Gastroesophageal sphincter (tissue), 4 donors: ENCODE results near the gene AMPD2. TPM values are rescaled to one million over a fixed set of nuclear protein-coding genes. Genes with fewer than 3 reads are reported as not detected.

Source experiments
- ATAC-seq: fragments of 150-250 bp; one replicate; pipeline ENCODE4 v1.9.1; 2016; ENCODE audit warnings: mild to moderate bottlenecking, moderate library complexity
- H3K27ac ChIP-seq, 4 donors: fragments of 200-600 bp; sonication (generic) in 3 of 4; 1 replicate in 3 of 4; 2 replicates in 1 of 4; pipeline ENCODE4 v1.5.1; 2016 to 2019
- H3K27me3 ChIP-seq: fragments of 200-600 bp; sonication (generic); one replicate; pipeline ENCODE4 v1.5.1; 2019
- H3K36me3 ChIP-seq, 2 donors: fragments of 200-600 bp; sonication (generic); one replicate each; pipeline ENCODE4 v1.5.1; 2019; ENCODE audit warnings: control low read depth in 1 of 2
- H3K4me1 ChIP-seq, 3 donors: fragments of 200-600 bp; sonication (generic); 1 replicate in 2 of 3; 2 replicates in 1 of 3; pipeline ENCODE4 v1.5.1; 2016 to 2019; ENCODE audit warnings: control low read depth in 2 of 3
- H3K4me3 ChIP-seq, 2 donors: fragments of 200-600 bp; sonication (generic); one replicate each; pipeline ENCODE4 v1.5.1; 2019; ENCODE audit warnings: mild to moderate bottlenecking in 1 of 2, moderate library complexity in 1 of 2
- H3K9me3 ChIP-seq, 3 donors: fragments of 200-600 bp; sonication (generic); one replicate each; pipeline ENCODE4 v1.5.1; 2017 to 2019; ENCODE audit warnings: control low read depth in 2 of 3
- EP300 ChIP-seq: sonication (generic); formaldehyde crosslinking; IDR thresholded peaks from one replicate; pipeline ENCODE4 v1.6.1; 2017; ENCODE audit warnings: antibody characterized with exemption, mild to moderate bottlenecking
- POLR2A ChIP-seq, 2 donors: fragments of 450-650 bp; IDR thresholded peaks; one replicate each; pipeline ENCODE4 v1.6.1; 2017; ENCODE audit warnings: antibody characterized with exemption in 2 of 2, mild to moderate bottlenecking in 2 of 2, moderate library complexity in 1 of 2
- POLR2AphosphoS5 ChIP-seq: sonication (generic); formaldehyde crosslinking; IDR thresholded peaks from one replicate; pipeline ENCODE4 v1.6.1; 2017; ENCODE audit warnings: antibody characterized with exemption
- WGBS, 2 donors: methylation state at CpG; one replicate each; pipeline ENCODE4 v1.1.5; 2018; ENCODE audit warnings: low coverage in 1 of 2; 5-methylcytosine and 5-hydroxymethylcytosine counted together
- total RNA-seq, 4 donors: library from RNA; depleted of rRNA; stranded (reverse); fragments of >200 nt; gene quantifications; one replicate each; pipeline ENCODE4 v1.1.0, GENCODE V29; 2016
- TF ChIP-seq, protein P1 (sequence below), 4 experiments: fragments of 200-600 bp in 2 of 4; fragments of 450-650 bp in 2 of 4; sonication (generic) in 1 of 4; IDR thresholded peaks; one replicate each; pipeline ENCODE4 v1.5.1; 2017 to 2019; ENCODE audit warnings: antibody characterized with exemption in 4 of 4, mild to moderate bottlenecking in 2 of 4, moderate library complexity in 2 of 4

AMPD2 gene
- total RNA-seq, 4 donors from 2014 or later: 28.9 to 38.0 (median 35.6) TPM

DNA sequence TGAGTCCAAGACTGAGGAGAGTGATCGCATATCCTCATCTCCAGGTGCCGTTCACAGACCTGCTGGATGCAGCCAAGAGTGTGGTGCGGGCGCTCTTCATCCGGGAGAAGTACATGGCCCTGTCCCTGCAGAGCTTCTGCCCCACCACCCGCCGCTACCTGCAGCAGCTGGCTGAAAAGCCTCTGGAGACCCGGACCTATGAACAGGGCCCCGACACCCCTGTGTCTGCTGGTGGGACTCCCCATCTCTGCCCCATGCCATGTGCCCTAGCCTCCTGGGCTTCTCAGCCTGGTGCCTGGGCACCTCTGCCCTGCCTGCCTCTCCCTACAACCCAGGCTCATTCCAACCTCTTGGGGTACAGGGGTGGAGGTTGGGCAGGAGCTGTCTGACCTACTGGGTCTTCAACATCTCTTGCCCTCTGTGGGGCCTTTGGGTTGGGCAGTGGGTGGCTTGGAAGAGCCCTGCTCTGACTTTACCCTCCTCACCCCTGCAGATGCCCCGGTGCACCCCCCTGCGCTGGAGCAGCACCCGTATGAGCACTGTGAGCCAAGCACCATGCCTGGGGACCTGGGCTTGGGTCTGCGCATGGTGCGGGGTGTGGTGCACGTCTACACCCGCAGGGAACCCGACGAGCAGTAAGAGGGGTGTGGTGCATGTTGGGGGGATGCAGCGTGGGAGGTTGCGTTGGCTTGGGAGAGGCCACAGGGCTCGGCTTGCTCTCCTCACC lies 7.2 kb downstream of the AMPD2 start:
- H3K4me1 ChIP-seq: peaks cover 0 to 53% (median 17%) of the 10 kb centered on the region in 3 donors
- no peaks in the 10 kb centered on the region for H3K9me3 ChIP-seq
- TF ChIP-seq EP300 (no peak), POLR2AphosphoS5 (no peak), POLR2A (IDR thresholded peaks at IDR 0.05) (no peak)
- TF ChIP-seq, protein P1, sequence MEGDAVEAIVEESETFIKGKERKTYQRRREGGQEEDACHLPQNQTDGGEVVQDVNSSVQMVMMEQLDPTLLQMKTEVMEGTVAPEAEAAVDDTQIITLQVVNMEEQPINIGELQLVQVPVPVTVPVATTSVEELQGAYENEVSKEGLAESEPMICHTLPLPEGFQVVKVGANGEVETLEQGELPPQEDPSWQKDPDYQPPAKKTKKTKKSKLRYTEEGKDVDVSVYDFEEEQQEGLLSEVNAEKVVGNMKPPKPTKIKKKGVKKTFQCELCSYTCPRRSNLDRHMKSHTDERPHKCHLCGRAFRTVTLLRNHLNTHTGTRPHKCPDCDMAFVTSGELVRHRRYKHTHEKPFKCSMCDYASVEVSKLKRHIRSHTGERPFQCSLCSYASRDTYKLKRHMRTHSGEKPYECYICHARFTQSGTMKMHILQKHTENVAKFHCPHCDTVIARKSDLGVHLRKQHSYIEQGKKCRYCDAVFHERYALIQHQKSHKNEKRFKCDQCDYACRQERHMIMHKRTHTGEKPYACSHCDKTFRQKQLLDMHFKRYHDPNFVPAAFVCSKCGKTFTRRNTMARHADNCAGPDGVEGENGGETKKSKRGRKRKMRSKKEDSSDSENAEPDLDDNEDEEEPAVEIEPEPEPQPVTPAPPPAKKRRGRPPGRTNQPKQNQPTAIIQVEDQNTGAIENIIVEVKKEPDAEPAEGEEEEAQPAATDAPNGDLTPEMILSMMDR (IDR thresholded peaks at IDR 0.05): no peak
- WGBS, 2 donors: no CpG with 5 or more reads among the region's 21 CpGs
- ATAC-seq: no peak
- peaks cover 0 to 62% of the 10 kb centered on the region in 2 donors for H3K36me3 ChIP-seq
- H3K4me3 ChIP-seq: no peak overlapping the region
- no peaks in the 10 kb centered on the region for H3K27me3 ChIP-seq
- no peak overlapping the region for H3K27ac ChIP-seq

DNA sequence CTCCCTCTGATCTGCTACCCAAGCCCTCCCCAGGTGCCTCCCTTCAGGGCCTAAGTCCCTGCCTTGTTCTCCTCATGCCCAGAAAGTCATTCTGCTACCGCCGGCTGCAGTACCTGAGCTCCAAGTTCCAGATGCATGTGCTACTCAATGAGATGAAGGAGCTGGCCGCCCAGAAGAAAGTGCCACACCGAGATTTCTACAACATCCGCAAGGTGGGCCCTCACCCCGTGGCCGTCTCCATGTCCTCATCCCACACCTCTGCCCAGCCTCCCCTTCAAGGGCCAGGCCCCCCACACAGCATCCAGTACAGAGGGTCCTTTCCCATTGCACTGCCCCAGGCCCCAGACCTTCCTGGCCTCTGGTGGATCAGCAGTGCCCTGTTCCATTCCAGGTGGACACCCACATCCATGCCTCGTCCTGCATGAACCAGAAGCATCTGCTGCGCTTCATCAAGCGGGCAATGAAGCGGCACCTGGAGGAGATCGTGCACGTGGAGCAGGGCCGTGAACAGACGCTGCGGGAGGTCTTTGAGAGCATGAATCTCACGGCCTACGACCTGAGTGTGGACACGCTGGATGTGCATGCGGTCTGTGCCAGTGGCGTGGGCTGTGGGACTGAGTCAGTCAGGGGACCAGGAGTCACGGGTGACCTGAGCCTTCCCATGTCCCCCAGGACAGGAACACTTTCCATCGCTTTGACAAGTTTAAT lies 8.2 kb downstream of the AMPD2 start:
- H3K4me3 ChIP-seq: no peak overlapping the region
- no peaks in the 10 kb centered on the region for H3K9me3 ChIP-seq
- peaks cover 0 to 53% (median 15%) of the 10 kb centered on the region in 3 donors for H3K4me1 ChIP-seq
- peaks cover 0 to 66% of the 10 kb centered on the region in 2 donors for H3K36me3 ChIP-seq
- no peak overlapping the region for H3K27ac ChIP-seq
- no peaks in the 10 kb centered on the region for H3K27me3 ChIP-seq
- no peak for ATAC-seq
- TF ChIP-seq POLR2A (IDR thresholded peaks at IDR 0.05): no peak
- TF ChIP-seq EP300: no peak
- TF ChIP-seq, protein P1 (IDR thresholded peaks at IDR 0.05): no peak
- TF ChIP-seq POLR2AphosphoS5: no peak
- 87 to 100% methylated on average over 3 to 7 of the region's 23 CpGs for WGBS, 2 donors

DNA sequence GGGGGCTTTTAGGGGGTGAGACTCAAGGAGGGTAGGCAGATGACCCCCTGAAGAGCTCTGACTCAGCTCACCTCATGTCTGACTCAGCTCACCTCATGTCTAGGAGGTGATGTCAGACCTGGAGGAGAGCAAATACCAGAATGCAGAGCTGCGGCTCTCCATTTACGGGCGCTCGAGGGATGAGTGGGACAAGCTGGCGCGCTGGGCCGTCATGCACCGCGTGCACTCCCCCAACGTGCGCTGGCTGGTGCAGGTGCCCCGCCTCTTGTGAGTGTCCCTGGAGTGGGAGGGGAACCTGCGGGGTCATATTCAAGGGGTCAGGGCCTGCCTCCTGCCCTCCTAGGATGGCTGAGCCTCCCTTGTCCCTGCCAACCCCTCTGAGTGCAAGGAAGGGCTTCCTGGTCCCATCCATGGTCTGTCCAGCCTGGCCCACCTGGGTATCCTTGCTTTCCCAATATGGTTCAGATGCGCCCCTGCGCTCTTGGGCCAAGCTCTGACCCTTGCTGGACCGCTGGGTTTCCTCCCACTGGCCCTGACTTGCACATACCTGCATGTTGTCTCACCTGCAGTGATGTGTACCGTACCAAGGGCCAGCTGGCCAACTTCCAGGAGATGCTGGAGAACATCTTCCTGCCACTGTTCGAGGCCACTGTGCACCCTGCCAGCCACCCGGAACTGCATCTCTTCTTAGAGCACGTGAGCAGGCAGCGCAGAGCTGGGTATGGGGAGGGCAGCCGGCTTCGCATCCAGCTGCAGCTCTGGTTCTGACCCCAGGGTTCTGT lies 9.1 kb downstream of the AMPD2 start:
- H3K4me3 ChIP-seq: no peak overlapping the region
- H3K4me1 ChIP-seq: peaks cover 0 to 52% (median 11%) of the 10 kb centered on the region in 3 donors
- H3K27me3 ChIP-seq: no peaks in the 10 kb centered on the region
- H3K36me3 ChIP-seq: peaks cover 0 to 66% of the 10 kb centered on the region in 2 donors
- WGBS, 2 donors: 90% methylated on average over 2 of the region's 23 CpGs; no CpG with 5 or more reads in 1 of the 2 donors
- no peaks in the 10 kb centered on the region for H3K9me3 ChIP-seq
- TF ChIP-seq POLR2AphosphoS5 (no peak), EP300 (no peak), POLR2A (IDR thresholded peaks at IDR 0.05) (no peak)
- TF ChIP-seq, protein P1 (IDR thresholded peaks at IDR 0.05): no peak
- no peak for ATAC-seq
- no peak overlapping the region for H3K27ac ChIP-seq

DNA sequence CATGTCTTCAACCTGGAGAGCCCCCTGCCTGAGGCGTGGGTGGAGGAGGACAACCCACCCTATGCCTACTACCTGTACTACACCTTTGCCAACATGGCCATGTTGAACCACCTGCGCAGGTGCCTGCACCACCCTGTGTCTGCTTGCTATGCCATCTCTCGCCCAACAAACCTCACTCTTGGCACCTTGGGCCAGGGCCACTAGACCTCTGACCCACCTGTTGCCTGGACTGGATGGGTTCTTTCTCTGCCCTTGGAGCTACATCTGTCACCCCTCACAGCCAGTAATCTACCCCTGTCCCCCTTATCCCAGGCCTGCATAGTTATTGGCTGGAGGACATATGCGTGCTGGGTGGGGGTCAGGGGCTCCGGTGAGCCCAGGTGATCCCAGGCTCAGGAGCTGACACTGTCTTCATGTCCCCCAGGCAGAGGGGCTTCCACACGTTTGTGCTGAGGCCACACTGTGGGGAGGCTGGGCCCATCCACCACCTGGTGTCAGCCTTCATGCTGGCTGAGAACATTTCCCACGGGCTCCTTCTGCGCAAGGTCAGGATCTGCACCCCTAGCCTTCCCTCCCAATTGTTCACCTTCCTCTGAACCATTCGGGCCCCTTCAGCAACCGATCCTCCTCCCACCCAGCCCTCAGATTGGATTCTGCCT lies 9.9 kb downstream of the AMPD2 start:
- no peak overlapping the region for H3K27ac ChIP-seq
- no peaks in the 10 kb centered on the region for H3K9me3 ChIP-seq
- WGBS, 2 donors: 79 to 90% methylated on average over 4 to 6 of the region's 10 CpGs
- no peaks in the 10 kb centered on the region for H3K27me3 ChIP-seq
- no peak overlapping the region for H3K4me3 ChIP-seq
- H3K36me3 ChIP-seq: peaks cover 0 to 66% of the 10 kb centered on the region in 2 donors
- H3K4me1 ChIP-seq: peaks cover 0 to 44% (median 3%) of the 10 kb centered on the region in 3 donors
- ATAC-seq: no peak
- TF ChIP-seq EP300 (no peak), POLR2A (IDR thresholded peaks at IDR 0.05) (no peak), POLR2AphosphoS5 (no peak)
- TF ChIP-seq, protein P1 (IDR thresholded peaks at IDR 0.05): no peak
